ENCODE data around the gene RAB3IP. TPM values are rescaled to one million over a fixed set of nuclear protein-coding genes. Genes with fewer than 3 reads are reported as not detected.

Gene RAB3IP
- total and polyA plus RNA-seq, 8 donors = 13.9 to 33.0 (median 22.1) TPM

GRCh38 chr12:69739287-69740191, 879 bp downstream of the RAB3IP start:
- H3K27ac ChIP-seq = peak overlapping the region; percentile 91 to 100 (median 94)
- WGBS, 5 donors = 0 to 3% (median 1%) methylated on average over 38 to 66 of the region's 66 CpGs
- no peaks in the 10 kb centered on the region for H3K27me3 ChIP-seq
- peaks cover 8 to 26% (median 18%) of the 10 kb centered on the region in 4 donors for H3K4me1 ChIP-seq
- H3K4me3 ChIP-seq = peak overlapping the region; percentile 86 to 94 (median 92)
- intact Hi-C loops (cut with DNase I; ENCODE audit: low total_unique reads) = no loop called here
- DNase-seq = peak; percentile 73 to 84
- H3K9me3 ChIP-seq = no peaks in the 10 kb centered on the region
- no peak for TF ChIP-seq EP300 (IDR thresholded peaks at IDR 0.05)
- TF ChIP-seq POLR2AphosphoS5 (IDR thresholded peaks at IDR 0.05) = peak in 1 of 3 donors; percentile 28
- TF ChIP-seq POLR2A (IDR thresholded peaks at IDR 0.05) = peak in 2 of 4 donors; percentile 18 to 44
- H3K36me3 ChIP-seq = no peaks in the 10 kb centered on the region

GRCh38 chr12:69744109-69744508, 5.4 kb downstream of the RAB3IP start:
- Histone ChIP-seq H3K27me3 (no peaks in the 10 kb centered on the region), H3K27ac (no peak overlapping the region), H3K9me3 (no peaks in the 10 kb centered on the region), H3K4me3 (no peak overlapping the region), H3K36me3 (no peaks in the 10 kb centered on the region), H3K4me1 (peaks cover 8 to 20% (median 15%) of the 10 kb centered on the region in 4 donors)
- TF ChIP-seq CTCF (IDR thresholded peaks at IDR 0.05) = no peak
- TF ChIP-seq POLR2AphosphoS5 (IDR thresholded peaks at IDR 0.05) = no peak
- TF ChIP-seq EP300 (IDR thresholded peaks at IDR 0.05) = no peak
- no peak for TF ChIP-seq POLR2A (IDR thresholded peaks at IDR 0.05)
- intact Hi-C loops (cut with DNase I; ENCODE audit: low total_unique reads) = no loop called here
- WGBS, 5 donors = 80 to 97% (median 92%) methylated on average over 4 of the region's 4 CpGs
- no peak for DNase-seq

GRCh38 chr12:69751476-69751875, 12.8 kb downstream of the RAB3IP start:
- 50 to 62% (median 59%) methylated on average over 1 of the region's 1 CpG for WGBS, 5 donors
- H3K36me3 ChIP-seq = peaks cover 0 to 13% (median 13%) of the 10 kb centered on the region in 4 donors
- intact Hi-C loops (cut with DNase I; ENCODE audit: low total_unique reads) = no loop called here

GRCh38 chr12:69755302-69755701, 16.6 kb downstream of the RAB3IP start:
- 94 to 97% (median 95%) methylated on average over 5 of the region's 5 CpGs for WGBS, 5 donors
- no peak for TF ChIP-seq EP300 (IDR thresholded peaks at IDR 0.05)
- TF ChIP-seq CTCF (IDR thresholded peaks at IDR 0.05) = no peak
- TF ChIP-seq POLR2AphosphoS5 (IDR thresholded peaks at IDR 0.05) = no peak
- TF ChIP-seq POLR2A (IDR thresholded peaks at IDR 0.05) = no peak
- Histone ChIP-seq H3K27ac (no peak overlapping the region), H3K27me3 (no peaks in the 10 kb centered on the region), H3K9me3 (peaks cover 0 to 15% (median 4%) of the 10 kb centered on the region in 4 donors), H3K36me3 (peaks cover 0 to 31% (median 29%) of the 10 kb centered on the region in 4 donors), H3K4me1 (no peaks in the 10 kb centered on the region), H3K4me3 (no peak overlapping the region)
- intact Hi-C loops (cut with DNase I; ENCODE audit: low total_unique reads) = no loop called here
- DNase-seq = no peak

More at GRCh38 chr12:69751476-69751875, 12.8 kb downstream of the RAB3IP start:
- Histone ChIP-seq H3K27me3 (no peaks in the 10 kb centered on the region), H3K4me1 (no peaks in the 10 kb centered on the region), H3K4me3 (no peak overlapping the region), H3K9me3 (no peaks in the 10 kb centered on the region), H3K27ac (no peak overlapping the region)
- TF ChIP-seq CTCF (IDR thresholded peaks at IDR 0.05) (no peak), POLR2AphosphoS5 (IDR thresholded peaks at IDR 0.05) (no peak), EP300 (IDR thresholded peaks at IDR 0.05) (no peak), POLR2A (IDR thresholded peaks at IDR 0.05) (no peak)
- no peak for DNase-seq
